Ectodermal cell (in vitro differentiated cells): ENCODE data around the gene SDCCAG8.

Experiments used
- H3K27ac ChIP-seq: 2 replicates; pipeline ENCODE4 v1.7.0; 2013; ENCODE audit warnings: mild to moderate bottlenecking, low read depth, low read length; ENCODE audit not compliant: insufficient read depth, poor library complexity, severe bottlenecking
- H3K27me3 ChIP-seq: 2 replicates; pipeline ENCODE4 v1.7.0; 2013; ENCODE audit warnings: mild to moderate bottlenecking, low read length; ENCODE audit not compliant: insufficient read depth, control insufficient read depth, poor library complexity, severe bottlenecking
- H3K36me3 ChIP-seq: one replicate; pipeline ENCODE4 v1.7.0; 2013; ENCODE audit warnings: low read length; ENCODE audit not compliant: control insufficient read depth, insufficient read depth
- H3K4me1 ChIP-seq: one replicate; pipeline ENCODE4 v1.7.0; 2013; ENCODE audit warnings: low read length; ENCODE audit not compliant: control insufficient read depth, insufficient read depth
- H3K4me3 ChIP-seq: 2 replicates; pipeline ENCODE4 v1.7.0; 2013; ENCODE audit warnings: low read depth, low read length, control low read depth; ENCODE audit not compliant: insufficient read depth
- H3K9me3 ChIP-seq: 2 replicates; pipeline ENCODE4 v1.7.0; 2013; ENCODE audit warnings: mild to moderate bottlenecking, low read length, moderate library complexity; ENCODE audit not compliant: control insufficient read depth
- WGBS, 2 experiments: methylation state at CpG; one replicate each; pipeline ENCODE4 v1.1.7; 2013; ENCODE audit warnings: missing lambda C conversion rate in 2 of 2; 5-methylcytosine and 5-hydroxymethylcytosine counted together

Gene SDCCAG8

GRCh38 chr1:243413431-243414151 is 157.8 kb downstream of the SDCCAG8 start:
- H3K4me1 ChIP-seq = peaks cover 4% of the 10 kb centered on the region
- no peaks in the 10 kb centered on the region for H3K27me3 ChIP-seq
- H3K36me3 ChIP-seq = no peaks in the 10 kb centered on the region
- no peak overlapping the region for H3K27ac ChIP-seq
- H3K9me3 ChIP-seq = no peaks in the 10 kb centered on the region
- no peak overlapping the region for H3K4me3 ChIP-seq
- WGBS, 2 experiments = 48 to 60% methylated on average over 7 to 8 of the region's 8 CpGs

DNA sequence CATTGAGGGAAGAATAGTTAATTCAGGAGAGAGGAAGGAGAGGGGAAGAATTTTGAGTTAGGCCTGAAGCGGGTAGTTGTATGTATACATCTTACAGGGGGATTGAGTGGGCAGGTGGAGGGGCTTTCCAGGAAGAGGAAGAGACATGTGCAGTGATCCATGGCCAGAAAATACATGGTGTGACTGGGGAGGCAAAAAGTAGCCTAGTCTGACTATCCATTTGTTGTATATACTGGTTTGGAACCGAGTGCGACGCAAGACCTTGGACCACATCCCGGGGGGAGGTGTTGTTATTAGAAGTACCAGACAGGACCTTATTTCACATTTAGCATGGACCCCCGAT is 158.3 kb downstream of the SDCCAG8 start:
- H3K27me3 ChIP-seq = no peaks in the 10 kb centered on the region
- H3K4me1 ChIP-seq = peaks cover 4% of the 10 kb centered on the region
- H3K9me3 ChIP-seq = no peaks in the 10 kb centered on the region
- no peak overlapping the region for H3K27ac ChIP-seq
- H3K4me3 ChIP-seq = no peak overlapping the region
- WGBS, 2 experiments = 90 to 93% methylated on average over 5 of the region's 6 CpGs
- H3K36me3 ChIP-seq = no peaks in the 10 kb centered on the region

DNA sequence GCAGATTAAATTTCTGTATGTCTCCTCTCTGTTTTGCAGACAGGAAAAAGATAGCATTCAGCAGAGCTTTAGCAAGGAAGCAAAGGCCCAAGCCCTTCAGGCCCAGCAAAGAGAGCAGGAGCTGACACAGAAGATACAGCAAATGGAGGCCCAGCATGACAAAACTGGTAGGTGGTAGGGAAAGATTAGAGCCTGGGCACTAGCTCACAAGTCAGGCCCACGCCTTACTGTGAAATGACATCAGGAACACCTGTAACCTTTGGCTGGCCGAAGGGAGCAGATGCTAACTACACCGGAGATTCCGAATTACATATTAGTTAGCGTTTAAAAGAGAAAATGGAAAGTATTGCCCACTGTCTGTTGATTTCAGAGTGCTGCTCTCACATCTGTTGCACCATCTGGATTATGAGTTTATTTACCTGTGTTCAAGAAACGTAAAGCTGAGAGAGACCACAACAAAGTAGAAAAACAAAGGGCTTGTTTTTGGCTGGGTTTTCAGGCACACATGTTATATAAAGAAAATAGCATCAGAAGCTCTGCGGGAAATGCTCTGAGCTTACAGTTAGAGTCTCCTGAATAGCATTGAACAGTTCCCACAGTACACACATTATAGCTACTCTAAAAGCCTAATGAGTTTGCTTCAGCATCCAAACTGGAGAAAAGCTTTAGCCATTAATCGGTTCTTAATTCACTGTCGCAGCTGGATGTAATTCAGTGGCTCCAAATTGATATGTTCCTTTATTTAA is 160.0 kb downstream of the SDCCAG8 start:
- no peak overlapping the region for H3K27ac ChIP-seq
- no peaks in the 10 kb centered on the region for H3K9me3 ChIP-seq
- no peak overlapping the region for H3K4me3 ChIP-seq
- no peaks in the 10 kb centered on the region for H3K27me3 ChIP-seq
- 93 to 94% methylated on average over 9 of the region's 9 CpGs for WGBS, 2 experiments
- peaks cover 4% of the 10 kb centered on the region for H3K4me1 ChIP-seq
- no peaks in the 10 kb centered on the region for H3K36me3 ChIP-seq

GRCh38 chr1:243416495-243416894 is 160.7 kb downstream of the SDCCAG8 start:
- Histone ChIP-seq H3K27me3 (no peaks in the 10 kb centered on the region), H3K4me1 (peaks cover 4% of the 10 kb centered on the region), H3K27ac (no peak overlapping the region), H3K4me3 (no peak overlapping the region), H3K9me3 (no peaks in the 10 kb centered on the region), H3K36me3 (no peaks in the 10 kb centered on the region)

GRCh38 chr1:243420016-243420945 is 164.4 kb downstream of the SDCCAG8 start:
- Histone ChIP-seq H3K4me3 (no peak overlapping the region), H3K4me1 (peaks cover 11% of the 10 kb centered on the region), H3K27ac (no peak overlapping the region), H3K27me3 (no peaks in the 10 kb centered on the region), H3K36me3 (no peaks in the 10 kb centered on the region), H3K9me3 (no peaks in the 10 kb centered on the region)
- 97 to 99% methylated on average over 5 to 7 of the region's 7 CpGs for WGBS, 2 experiments

DNA sequence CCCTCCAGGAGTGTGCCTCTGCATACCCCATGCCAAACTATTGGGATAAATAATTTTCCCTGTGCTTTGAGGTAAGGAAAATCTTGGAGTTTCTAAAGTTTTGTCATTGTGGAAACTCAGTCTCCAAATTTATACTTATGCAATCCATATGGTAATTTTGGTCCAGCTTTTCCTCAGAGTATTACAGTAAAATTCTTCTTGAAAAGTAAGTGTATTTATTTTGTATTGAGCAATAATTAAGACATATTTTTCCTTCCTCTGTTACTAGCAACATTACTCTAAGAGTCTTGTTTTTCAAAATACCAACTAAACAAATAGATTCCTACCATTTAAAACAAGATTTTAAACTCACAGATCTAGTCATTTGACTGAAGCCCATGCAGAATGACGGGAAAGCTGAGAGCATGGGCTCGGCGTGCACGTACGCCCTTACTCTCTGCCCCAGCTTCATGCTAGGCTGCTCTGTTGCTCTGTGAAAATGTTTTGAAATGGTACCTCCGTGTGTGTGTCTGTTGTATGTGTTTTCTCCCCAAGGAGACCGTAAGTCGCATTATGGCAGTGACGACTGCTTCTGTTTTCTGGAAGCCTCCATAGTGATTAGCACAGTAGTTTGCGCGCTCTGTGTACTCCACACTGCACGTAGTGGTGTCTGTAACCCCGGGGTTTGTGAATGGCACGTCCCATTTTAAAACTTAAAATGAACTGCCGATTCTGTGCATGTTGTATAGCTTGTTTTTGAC is 165.3 kb downstream of the SDCCAG8 start:
- Histone ChIP-seq H3K36me3 (no peaks in the 10 kb centered on the region), H3K27ac (no peak overlapping the region), H3K4me1 (peaks cover 11% of the 10 kb centered on the region), H3K9me3 (no peaks in the 10 kb centered on the region), H3K27me3 (no peaks in the 10 kb centered on the region), H3K4me3 (no peak overlapping the region)
- 88 to 93% methylated on average over 15 of the region's 15 CpGs for WGBS, 2 experiments

DNA sequence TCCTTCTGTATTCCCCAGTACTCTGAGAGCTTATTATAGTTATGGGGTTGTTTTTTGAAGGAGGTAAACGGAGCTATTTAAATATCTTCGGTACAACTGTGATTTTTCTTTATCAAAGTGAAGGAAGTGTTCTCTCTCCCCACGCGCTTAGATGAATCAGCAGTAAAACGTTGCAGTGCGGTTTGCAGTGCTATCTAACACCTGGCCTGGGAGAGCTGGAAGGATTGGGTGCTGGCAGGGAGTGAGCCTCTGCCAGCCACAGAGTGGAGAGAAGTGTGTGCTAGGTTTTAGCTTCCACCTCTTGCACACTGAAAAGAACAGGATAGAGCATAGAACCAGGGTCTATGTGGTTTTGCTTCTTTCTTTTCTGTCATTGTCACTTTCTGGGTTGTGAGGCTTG is 165.9 kb downstream of the SDCCAG8 start:
- Histone ChIP-seq H3K4me1 (peaks cover 7% of the 10 kb centered on the region), H3K27ac (no peak overlapping the region), H3K36me3 (no peaks in the 10 kb centered on the region), H3K27me3 (no peaks in the 10 kb centered on the region), H3K9me3 (no peaks in the 10 kb centered on the region), H3K4me3 (no peak overlapping the region)
- 40 to 45% methylated on average over 6 of the region's 6 CpGs for WGBS, 2 experiments

DNA sequence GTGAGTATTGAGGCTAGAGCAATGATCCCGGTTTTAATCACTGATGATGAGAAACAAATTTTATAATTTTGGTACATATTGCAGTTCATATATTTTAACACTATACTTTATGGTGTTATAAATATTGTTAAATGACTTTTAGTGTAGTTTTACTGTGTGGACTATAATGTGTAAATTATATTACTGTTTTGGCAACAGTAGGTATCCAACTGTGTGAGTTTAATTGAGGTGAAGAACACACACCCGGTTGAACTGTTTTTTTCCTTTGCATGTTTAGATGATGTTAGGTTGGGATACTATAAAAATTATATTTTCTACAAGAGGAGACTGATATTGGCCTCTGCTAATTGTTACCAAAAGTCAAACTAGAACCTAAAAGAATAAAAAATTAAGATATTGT is 166.5 kb downstream of the SDCCAG8 start:
- Histone ChIP-seq H3K4me3 (no peak overlapping the region), H3K36me3 (no peaks in the 10 kb centered on the region), H3K27ac (no peak overlapping the region), H3K27me3 (no peaks in the 10 kb centered on the region), H3K9me3 (no peaks in the 10 kb centered on the region), H3K4me1 (peaks cover 7% of the 10 kb centered on the region)
- 75 to 80% methylated on average over 1 of the region's 2 CpGs for WGBS, 2 experiments

GRCh38 chr1:243428084-243428483 is 172.2 kb downstream of the SDCCAG8 start:
- H3K27ac ChIP-seq = no peak overlapping the region
- H3K27me3 ChIP-seq = no peaks in the 10 kb centered on the region
- H3K4me3 ChIP-seq = no peak overlapping the region
- no peaks in the 10 kb centered on the region for H3K36me3 ChIP-seq
- no peaks in the 10 kb centered on the region for H3K4me1 ChIP-seq
- 89 to 96% methylated on average over 3 of the region's 3 CpGs for whole genome bisulfite sequencing, 2 experiments
- H3K9me3 ChIP-seq = no peaks in the 10 kb centered on the region
